Adrenal gland (tissue), 12 donors: ENCODE results near the gene NCAPG2. TPM values are rescaled to one million over a fixed set of nuclear protein-coding genes. Genes with fewer than 3 reads are reported as not detected.

Experiments used
- DNase-seq, 7 donors: peaks; one replicate each; pipeline ENCODE4 v3.0.0-alpha.2; 2019 to 2020
- H3K27ac ChIP-seq, 5 donors: fragments of 200-600 bp; sonication (generic) in 4 of 5; 1 replicate in 3 of 5; 2 replicates in 2 of 5; pipeline versions ENCODE4 v1.5.1 to v1.8.0; 2016 to 2020; ENCODE audit warnings: mild to moderate bottlenecking in 1 of 5
- H3K27me3 ChIP-seq: fragments of 200-600 bp; 2 replicates; pipeline ENCODE4 v1.8.0; 2021
- H3K36me3 ChIP-seq, 2 donors: fragments of 200-600 bp; replicated peaks in 1 of 2; 1 replicate in 1 of 2; 2 replicates in 1 of 2; pipeline versions ENCODE4 v1.5.1 to v1.8.0; 2018 to 2022
- H3K4me1 ChIP-seq, 2 donors: fragments of 200-600 bp; replicated peaks in 1 of 2; 1 replicate in 1 of 2; 2 replicates in 1 of 2; pipeline versions ENCODE4 v1.5.1 to v1.8.0; 2018 to 2021
- H3K4me3 ChIP-seq, 4 donors: fragments of 200-600 bp; sonication (generic) in 3 of 4; one replicate each; pipeline ENCODE4 v1.5.1; 2016 to 2018
- H3K9me3 ChIP-seq, 3 donors: fragments of 200-600 bp; sonication (generic) in 1 of 3; replicated peaks in 1 of 3; 1 replicate in 2 of 3; 2 replicates in 1 of 3; pipeline versions ENCODE4 v1.5.1 to v1.8.0; 2016 to 2021
- CTCF ChIP-seq, 6 experiments: fragments of 450-650 bp in 4 of 6; fragments of 200-600 bp in 2 of 6; sonication (generic) in 1 of 6; IDR thresholded peaks; 1 replicate in 5 of 6; 2 replicates in 1 of 6; pipeline versions ENCODE4 v1.5.1 to v1.8.0; 2016 to 2021; ENCODE audit warnings: antibody characterized with exemption in 6 of 6, mild to moderate bottlenecking in 2 of 6, moderate library complexity in 1 of 6
- POLR2A ChIP-seq, 2 donors: fragments of 450-650 bp; IDR thresholded peaks; one replicate each; pipeline ENCODE4 v1.6.1; 2017; ENCODE audit warnings: antibody characterized with exemption in 2 of 2, mild to moderate bottlenecking in 2 of 2, moderate library complexity in 1 of 2
- WGBS, 4 donors: extraction: QIAGEN DNeasy Blood & Tissue Kit in 2 of 4; methylation state at CpG; one replicate each; pipeline versions ENCODE4 v1.1.5 to v1.1.7; 2013 to 2017; 5-methylcytosine and 5-hydroxymethylcytosine counted together
- intact Hi-C, 2 donors: fragments of 100-400 bp; cut with DNase I; formaldehyde crosslinking; loops; one replicate each; pipeline versions ENCODE4 v1.14.1 to v1.15.0; 2022 to 2023
- polyA plus RNA-seq, 3 donors: library from polyadenylated mRNA; stranded (reverse); fragments of 200-250 nt in 2 of 3; fragments of 350-450 nt in 1 of 3; fragmentation: Illumina TruSeq in 1 of 3; extraction: RNeasy Lipid Tissue Mini Kit (QIAGEN cat#74804) in 1 of 3; gene quantifications; one replicate each; pipeline ENCODE4 v1.2.3, GENCODE V29; 2013 to 2014
- total RNA-seq, 9 donors: library from RNA; depleted of rRNA in 4 of 9; stranded (reverse); fragments of >200 nt in 4 of 9; fragments of 120-200 nt in 1 of 9; fragmentation: NEBNext Ultra II Directional in 1 of 9; extraction: Animal tissue kit (Norgen Biotek cat#: 25700) in 1 of 9; gene quantifications; one replicate each; pipeline versions ENCODE4 v1.1.0 to v1.2.4, GENCODE V29; 2013 to 2023
- donor health status: healthy with polysubstance abuse.
- donor health status: Bipolar disorder and iron deficiency.
- donor health status: DM: yes; HTN: yes; CAD: no.
- donor health status: DM: no; HTN: no; CAD: no.
- donor health status: DM: no; HTN: no; CAD: no.
- donor health status: DM: yes; HTN: yes; CAD: no.

Gene NCAPG2
- total and polyA plus RNA-seq, 12 donors = 1.6 to 11.6 (median 5.9) TPM

GRCh38 chr7:158663428-158663741 lies 41.2 kb downstream of the NCAPG2 start:
- Histone ChIP-seq H3K27ac (no peak overlapping the region), H3K36me3 (no peaks in the 10 kb centered on the region), H3K9me3 (no peaks in the 10 kb centered on the region), H3K4me1 (no peaks in the 10 kb centered on the region), H3K27me3 (no peaks in the 10 kb centered on the region), H3K4me3 (no peak overlapping the region)
- intact Hi-C loops = no loop called here
- TF ChIP-seq CTCF (IDR thresholded peaks at IDR 0.05) (no peak), POLR2A (IDR thresholded peaks at IDR 0.05) (no peak)
- 92 to 100% (median 93%) methylated on average over 2 of the region's 2 CpGs for WGBS, 4 donors
- DNase-seq = no peak

DNA sequence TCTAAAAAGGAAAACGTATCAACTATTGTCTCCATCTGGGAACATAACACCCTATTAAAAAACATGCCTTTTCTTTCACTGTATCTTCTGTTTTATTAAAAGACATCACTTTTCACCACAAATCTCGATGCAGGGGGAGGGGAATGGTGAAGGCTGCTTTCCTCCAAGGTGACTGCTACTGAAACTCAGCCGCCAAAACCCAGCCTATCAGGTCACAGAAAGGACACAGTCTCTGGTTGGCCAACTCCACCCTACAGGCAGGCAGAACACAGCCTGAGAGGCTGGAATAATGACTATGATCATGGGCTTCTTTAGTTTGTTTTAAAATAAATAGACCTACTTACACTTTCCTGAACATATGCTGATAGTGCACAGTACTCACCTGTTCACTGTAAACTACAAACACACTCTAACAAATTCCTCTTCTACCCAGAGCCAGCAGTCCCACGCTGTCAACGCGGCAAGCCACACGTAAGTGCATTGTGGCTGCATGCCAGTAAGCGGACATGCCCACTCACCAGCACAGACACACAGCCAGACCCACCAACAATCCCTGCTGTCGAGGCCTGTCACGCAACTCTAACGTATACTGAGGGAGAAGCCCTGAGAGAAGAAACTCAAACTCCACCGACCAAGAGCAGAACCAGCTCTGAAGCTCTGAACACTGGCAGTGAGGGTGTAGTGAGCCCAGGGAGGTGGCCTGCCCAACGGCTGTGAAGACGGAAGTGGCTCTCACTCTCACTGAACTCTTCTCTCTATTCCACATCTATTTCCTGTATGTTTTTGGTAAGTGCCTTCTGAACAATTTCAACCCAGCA lies 41.8 kb downstream of the NCAPG2 start:
- no peaks in the 10 kb centered on the region for H3K27me3 ChIP-seq
- H3K9me3 ChIP-seq = no peaks in the 10 kb centered on the region
- H3K4me1 ChIP-seq = no peaks in the 10 kb centered on the region
- intact Hi-C loops = no loop called here
- no peak overlapping the region for H3K4me3 ChIP-seq
- TF ChIP-seq POLR2A (IDR thresholded peaks at IDR 0.05) = no peak
- TF ChIP-seq CTCF (IDR thresholded peaks at IDR 0.05) = no peak
- 88 to 90% (median 89%) methylated on average over 14 of the region's 14 CpGs for WGBS, 4 donors
- no peak for DNase-seq
- H3K27ac ChIP-seq = no peak overlapping the region
- no peaks in the 10 kb centered on the region for H3K36me3 ChIP-seq

DNA sequence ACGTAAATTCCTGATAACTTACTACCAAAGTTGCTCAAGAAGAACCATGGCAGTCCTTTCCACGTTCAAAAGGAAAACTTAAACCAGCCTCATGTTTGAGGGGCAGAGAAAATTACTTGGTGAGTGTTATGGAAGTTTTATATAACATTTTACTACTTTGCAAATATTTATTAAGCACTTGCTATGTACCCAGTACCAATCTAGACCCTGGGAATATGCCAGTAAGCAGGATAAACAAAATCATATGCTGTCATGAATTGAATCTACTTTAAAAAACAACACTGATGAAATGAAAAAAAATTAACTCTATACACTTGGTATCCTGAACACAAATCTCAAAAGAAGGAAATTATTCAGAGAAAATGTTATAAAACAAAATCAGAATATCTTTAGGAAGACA lies 46.1 kb downstream of the NCAPG2 start:
- WGBS, 4 donors = 93 to 98% (median 95%) methylated on average over 2 of the region's 2 CpGs
- no peak overlapping the region for H3K27ac ChIP-seq
- H3K27me3 ChIP-seq = no peaks in the 10 kb centered on the region
- TF ChIP-seq CTCF (IDR thresholded peaks at IDR 0.05) (no peak), POLR2A (IDR thresholded peaks at IDR 0.05) (no peak)
- no peak overlapping the region for H3K4me3 ChIP-seq
- no peaks in the 10 kb centered on the region for H3K9me3 ChIP-seq
- no peaks in the 10 kb centered on the region for H3K4me1 ChIP-seq
- DNase-seq = no peak
- intact Hi-C loops = no loop called here
- no peaks in the 10 kb centered on the region for H3K36me3 ChIP-seq

- no peak overlapping the region for H3K4me3 ChIP-seq
- DNase-seq = no peak
- intact Hi-C loops = no loop called here
- 86 to 95% (median 90%) methylated on average over 7 to 10 of the region's 10 CpGs for WGBS, 4 donors
- no peaks in the 10 kb centered on the region for H3K4me1 ChIP-seq
- TF ChIP-seq CTCF (IDR thresholded peaks at IDR 0.05) (no peak), POLR2A (IDR thresholded peaks at IDR 0.05) (no peak)
- no peaks in the 10 kb centered on the region for H3K9me3 ChIP-seq
- no peaks in the 10 kb centered on the region for H3K36me3 ChIP-seq
- no peaks in the 10 kb centered on the region for H3K27me3 ChIP-seq
- no peak overlapping the region for H3K27ac ChIP-seq
These were observed 47.3 kb downstream of the NCAPG2 start for GRCh38 chr7:158657189-158657746.
